ENCODE results near the gene LRP1B.
A peak's percentile ranks its signal among the peaks of the same experiment; 100 is the strongest.

Gene LRP1B

DNA sequence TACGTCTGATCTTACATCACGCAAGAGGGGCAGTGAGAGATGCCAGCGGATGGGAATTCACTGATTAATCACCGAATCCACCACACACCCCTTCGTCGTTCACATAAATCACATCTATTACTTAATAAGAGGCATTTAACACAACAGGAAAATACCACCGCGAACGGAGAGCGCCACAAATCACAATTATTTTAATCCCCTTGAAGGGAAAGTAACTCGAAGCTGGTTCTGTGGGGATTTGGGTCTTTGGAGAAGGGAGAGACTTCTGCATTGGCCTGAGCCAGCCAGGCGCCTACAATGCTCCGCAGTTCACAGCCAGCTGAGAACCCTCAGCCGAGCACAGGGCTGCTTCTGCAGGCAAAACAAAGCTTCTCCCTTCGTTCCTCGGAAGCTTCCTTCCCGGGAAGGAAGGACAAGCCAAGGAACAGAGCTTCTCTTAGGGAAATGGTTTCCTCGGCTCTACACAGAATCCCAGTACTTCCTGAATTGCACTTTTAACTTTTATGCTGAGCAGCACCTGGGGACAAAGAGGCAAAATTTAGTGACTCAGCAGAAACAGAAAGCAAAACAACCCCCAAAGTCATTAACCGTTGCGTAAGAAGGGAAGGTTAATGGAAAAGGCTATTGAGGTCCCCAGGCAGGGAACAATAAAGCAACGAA, at the start of gene LRP1B:
TSS of gene LRP1B (minus strand) at position 7 of the 660 bp plus-strand sequence. CDS start 287 bp downstream, outside the sequence.
- peak within 1 kb of the TSS; percentile 63 for H3K27ac ChIP-seq
- no peak for TF ChIP-seq ZFX (IDR thresholded peaks at IDR 0.05; ENCODE audit: borderline replicate concordance)
- TF ChIP-seq, protein P1, sequence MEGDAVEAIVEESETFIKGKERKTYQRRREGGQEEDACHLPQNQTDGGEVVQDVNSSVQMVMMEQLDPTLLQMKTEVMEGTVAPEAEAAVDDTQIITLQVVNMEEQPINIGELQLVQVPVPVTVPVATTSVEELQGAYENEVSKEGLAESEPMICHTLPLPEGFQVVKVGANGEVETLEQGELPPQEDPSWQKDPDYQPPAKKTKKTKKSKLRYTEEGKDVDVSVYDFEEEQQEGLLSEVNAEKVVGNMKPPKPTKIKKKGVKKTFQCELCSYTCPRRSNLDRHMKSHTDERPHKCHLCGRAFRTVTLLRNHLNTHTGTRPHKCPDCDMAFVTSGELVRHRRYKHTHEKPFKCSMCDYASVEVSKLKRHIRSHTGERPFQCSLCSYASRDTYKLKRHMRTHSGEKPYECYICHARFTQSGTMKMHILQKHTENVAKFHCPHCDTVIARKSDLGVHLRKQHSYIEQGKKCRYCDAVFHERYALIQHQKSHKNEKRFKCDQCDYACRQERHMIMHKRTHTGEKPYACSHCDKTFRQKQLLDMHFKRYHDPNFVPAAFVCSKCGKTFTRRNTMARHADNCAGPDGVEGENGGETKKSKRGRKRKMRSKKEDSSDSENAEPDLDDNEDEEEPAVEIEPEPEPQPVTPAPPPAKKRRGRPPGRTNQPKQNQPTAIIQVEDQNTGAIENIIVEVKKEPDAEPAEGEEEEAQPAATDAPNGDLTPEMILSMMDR (IDR thresholded peaks at IDR 0.05) = no peak

GRCh38 chr2:142179686-142180085, 48.9 kb upstream of the LRP1B start:
- TF ChIP-seq, protein P1 (IDR thresholded peaks at IDR 0.05) = no peak
- no peak for TF ChIP-seq ZFX (IDR thresholded peaks at IDR 0.05; ENCODE audit: borderline replicate concordance)
- H3K27ac ChIP-seq = no peak overlapping the region

- H3K27ac ChIP-seq = no peak overlapping the region
- TF ChIP-seq, protein P1 (IDR thresholded peaks at IDR 0.05) = no peak
- TF ChIP-seq ZFX (IDR thresholded peaks at IDR 0.05; ENCODE audit: borderline replicate concordance) = no peak
These were observed 47.8 kb upstream of the LRP1B start for GRCh38 chr2:142178604-142179003.

- no peak for TF ChIP-seq ZFX (IDR thresholded peaks at IDR 0.05; ENCODE audit: borderline replicate concordance)
- TF ChIP-seq, protein P1 (IDR thresholded peaks at IDR 0.05) = no peak
- no peak overlapping the region for H3K27ac ChIP-seq
These were observed 46.1 kb upstream of the LRP1B start for GRCh38 chr2:142176941-142177340.

DNA sequence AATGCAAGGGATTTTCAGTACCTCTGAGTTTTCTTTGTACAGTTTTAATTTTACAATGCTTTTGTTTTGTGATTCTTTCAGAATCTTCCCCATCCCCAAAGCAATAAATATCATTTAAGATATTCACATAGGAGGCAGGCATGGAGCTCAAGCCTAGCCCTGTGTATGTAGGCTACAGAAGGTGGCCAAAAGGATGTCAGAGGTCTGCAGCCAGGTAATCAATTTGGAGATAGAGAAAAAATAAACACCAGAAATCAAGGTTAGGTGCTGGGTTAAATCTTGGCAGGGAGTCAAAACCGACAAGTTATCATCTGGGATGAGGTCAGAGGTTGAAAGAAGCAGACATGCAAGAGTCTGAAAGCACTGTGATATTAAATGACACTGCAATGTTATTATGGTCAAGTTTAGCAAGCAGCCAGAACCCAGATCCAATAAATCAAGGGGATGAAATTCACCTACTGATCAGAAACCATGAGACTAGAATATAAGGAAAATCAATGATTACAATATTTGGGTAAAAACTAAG, 45.1 kb upstream of the LRP1B start:
- no peak for TF ChIP-seq ZFX (IDR thresholded peaks at IDR 0.05; ENCODE audit: borderline replicate concordance)
- TF ChIP-seq, protein P1 (IDR thresholded peaks at IDR 0.05) = no peak
- no peak overlapping the region for H3K27ac ChIP-seq

DNA sequence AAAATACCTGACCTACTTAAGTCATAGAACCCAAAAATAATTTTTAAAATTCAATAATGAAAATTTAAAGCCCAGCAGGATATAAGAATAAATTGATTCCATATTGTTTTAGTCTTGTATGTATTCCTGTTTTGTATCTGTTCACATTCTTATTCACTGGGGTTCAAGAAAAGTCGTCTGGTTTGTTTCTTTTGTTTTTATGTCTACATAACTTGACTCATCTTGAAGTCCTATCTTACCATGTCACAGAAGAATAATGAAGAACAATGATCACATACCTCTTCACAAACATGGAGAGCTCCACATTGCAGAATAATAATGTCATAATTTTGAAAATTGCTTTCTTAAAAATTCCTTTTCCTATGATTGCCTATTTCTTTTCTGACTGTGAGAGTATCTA, 43.4 kb upstream of the LRP1B start:
- no peak overlapping the region for H3K27ac ChIP-seq
- TF ChIP-seq, protein P1 (IDR thresholded peaks at IDR 0.05) = no peak
- no peak for TF ChIP-seq ZFX (IDR thresholded peaks at IDR 0.05; ENCODE audit: borderline replicate concordance)

GRCh38 chr2:142170847-142171246, 40.0 kb upstream of the LRP1B start:
- H3K27ac ChIP-seq = no peak overlapping the region
- TF ChIP-seq ZFX (IDR thresholded peaks at IDR 0.05; ENCODE audit: borderline replicate concordance) = no peak
- TF ChIP-seq, protein P1 (IDR thresholded peaks at IDR 0.05) = no peak
